Nephron progenitor cell (in vitro differentiated cells): ENCODE results near the gene HINT3.

Source experiments
- DNase-seq: peaks from one replicate; pipeline ENCODE4 v3.0.0; 2021
- H3K27ac Mint-ChIP-seq: 2 replicates; pipeline ENCODE4 v1.8.0; 2021; ENCODE audit warnings: mild to moderate bottlenecking, moderate library complexity, mixed read lengths
- H3K27me3 Mint-ChIP-seq: 2 replicates; pipeline ENCODE4 v1.8.0; 2021; ENCODE audit warnings: mild to moderate bottlenecking, low read depth, mixed read lengths; ENCODE audit not compliant: poor library complexity
- H3K36me3 Mint-ChIP-seq: 2 replicates; pipeline ENCODE4 v1.8.0; 2021; ENCODE audit warnings: low read depth, mixed read lengths
- H3K4me1 Mint-ChIP-seq: 2 replicates; pipeline ENCODE4 v1.8.0; 2021; ENCODE audit warnings: mixed read lengths
- H3K4me3 Mint-ChIP-seq: 2 replicates; pipeline ENCODE4 v1.8.0; 2021; ENCODE audit warnings: mild to moderate bottlenecking, moderate library complexity, mixed read lengths
- H3K9me3 Mint-ChIP-seq: 2 replicates; pipeline ENCODE4 v1.8.0; 2021; ENCODE audit warnings: mild to moderate bottlenecking, moderate library complexity, mixed read lengths
- TF ChIP-seq, protein P1 (sequence below): fragments of 200-600 bp; sonication (generic); IDR thresholded peaks from 2 replicates; pipeline ENCODE4 v1.5.0; 2021; ENCODE audit warnings: antibody characterized with exemption

HINT3 gene

DNA sequence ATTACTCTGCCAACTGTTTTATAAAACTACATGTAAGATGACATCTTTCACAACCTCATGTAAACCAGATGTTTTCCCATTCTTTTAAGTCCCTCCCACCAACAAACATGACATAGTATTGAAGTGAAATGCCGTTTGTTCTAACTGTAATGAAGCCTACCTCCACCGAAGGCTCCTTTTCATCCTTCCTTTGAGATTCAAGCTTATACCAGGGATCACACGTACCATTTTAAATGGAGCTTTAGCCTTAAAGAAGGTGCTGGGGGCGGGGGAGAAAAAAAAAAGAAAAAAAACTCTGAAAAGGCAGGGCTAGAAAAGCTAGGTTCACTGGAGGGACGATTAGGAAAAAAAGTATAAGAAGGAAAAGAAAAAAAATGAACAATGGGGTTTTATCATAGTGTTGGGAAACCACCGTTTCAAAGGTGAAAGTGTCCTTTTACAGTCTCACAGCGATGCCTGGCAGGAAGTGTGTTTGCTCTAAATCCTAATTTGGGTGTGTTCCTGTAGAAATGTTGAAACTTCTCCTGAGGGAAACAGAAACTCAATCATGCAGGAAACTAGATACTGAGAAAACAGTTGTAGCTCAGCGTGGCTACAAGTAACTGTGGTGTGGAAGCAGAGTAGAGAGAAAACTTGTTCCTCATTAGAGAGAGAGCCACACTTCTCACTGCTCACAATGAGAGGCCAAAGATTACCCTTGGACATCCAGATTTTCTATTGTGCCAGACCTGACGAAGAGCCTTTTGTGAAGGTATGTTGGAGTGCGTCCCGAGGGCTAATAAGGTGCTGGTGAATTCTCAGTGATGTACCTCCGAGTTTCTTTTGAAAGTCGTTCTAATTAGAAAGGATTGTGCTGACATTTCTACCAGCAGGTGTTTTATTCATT, 37.6 kb upstream of the HINT3 start:
- Mint-ChIP-seq H3K9me3 (no peaks in the 10 kb centered on the region), H3K27ac (peak overlapping the region; percentile 96), H3K27me3 (peaks cover 3% of the 10 kb centered on the region), H3K4me3 (peak overlapping the region; percentile 71), H3K36me3 (peaks cover 20% of the 10 kb centered on the region), H3K4me1 (peaks cover 30% of the 10 kb centered on the region)
- TF ChIP-seq, protein P1, sequence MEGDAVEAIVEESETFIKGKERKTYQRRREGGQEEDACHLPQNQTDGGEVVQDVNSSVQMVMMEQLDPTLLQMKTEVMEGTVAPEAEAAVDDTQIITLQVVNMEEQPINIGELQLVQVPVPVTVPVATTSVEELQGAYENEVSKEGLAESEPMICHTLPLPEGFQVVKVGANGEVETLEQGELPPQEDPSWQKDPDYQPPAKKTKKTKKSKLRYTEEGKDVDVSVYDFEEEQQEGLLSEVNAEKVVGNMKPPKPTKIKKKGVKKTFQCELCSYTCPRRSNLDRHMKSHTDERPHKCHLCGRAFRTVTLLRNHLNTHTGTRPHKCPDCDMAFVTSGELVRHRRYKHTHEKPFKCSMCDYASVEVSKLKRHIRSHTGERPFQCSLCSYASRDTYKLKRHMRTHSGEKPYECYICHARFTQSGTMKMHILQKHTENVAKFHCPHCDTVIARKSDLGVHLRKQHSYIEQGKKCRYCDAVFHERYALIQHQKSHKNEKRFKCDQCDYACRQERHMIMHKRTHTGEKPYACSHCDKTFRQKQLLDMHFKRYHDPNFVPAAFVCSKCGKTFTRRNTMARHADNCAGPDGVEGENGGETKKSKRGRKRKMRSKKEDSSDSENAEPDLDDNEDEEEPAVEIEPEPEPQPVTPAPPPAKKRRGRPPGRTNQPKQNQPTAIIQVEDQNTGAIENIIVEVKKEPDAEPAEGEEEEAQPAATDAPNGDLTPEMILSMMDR: no peak
- no peak for DNase-seq

- TF ChIP-seq, protein P1: no peak
- Mint-ChIP-seq H3K27me3 (peaks cover 3% of the 10 kb centered on the region), H3K36me3 (peaks cover 21% of the 10 kb centered on the region), H3K4me3 (peak overlapping the region; percentile 46), H3K4me1 (peaks cover 30% of the 10 kb centered on the region), H3K27ac (no peak overlapping the region), H3K9me3 (no peaks in the 10 kb centered on the region)
- no peak for DNase-seq
These were observed 37.0 kb upstream of the HINT3 start for GRCh38 chr6:125919618-125920017.

GRCh38 chr6:125922322-125922860, 34.2 kb upstream of the HINT3 start:
- Mint-ChIP-seq H3K36me3 (peaks cover 13% of the 10 kb centered on the region), H3K4me3 (no peak overlapping the region), H3K4me1 (peaks cover 26% of the 10 kb centered on the region), H3K27me3 (peaks cover under 1% of the 10 kb centered on the region), H3K27ac (no peak overlapping the region), H3K9me3 (no peaks in the 10 kb centered on the region)
- TF ChIP-seq, protein P1: no peak
- no peak for DNase-seq

DNA sequence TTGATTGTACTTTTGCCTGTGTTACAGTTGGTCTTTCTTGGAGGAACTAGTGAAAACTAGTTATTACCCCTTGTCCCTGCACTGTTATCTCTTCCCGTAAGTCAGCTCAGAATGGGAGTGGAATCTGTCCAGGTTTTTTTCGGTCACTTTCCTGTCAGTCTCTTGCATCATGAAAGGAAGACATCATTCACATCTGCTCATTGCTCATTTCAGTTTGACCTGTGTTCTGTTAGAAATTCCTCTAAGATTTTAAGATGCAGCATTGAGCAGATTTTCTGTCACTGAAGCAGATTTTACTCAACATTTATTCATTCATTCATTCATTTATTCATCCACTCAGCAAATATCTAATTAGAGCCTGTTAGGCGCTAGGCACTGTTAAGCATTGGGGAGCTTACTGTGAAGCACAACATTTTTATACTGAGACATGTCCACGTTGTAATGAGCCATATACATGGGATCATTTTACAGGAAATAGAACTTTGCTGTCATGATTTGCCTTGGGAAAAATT, 33.1 kb upstream of the HINT3 start:
- Mint-ChIP-seq H3K27me3 (no peaks in the 10 kb centered on the region), H3K27ac (peak overlapping the region; percentile 23), H3K9me3 (no peaks in the 10 kb centered on the region), H3K4me1 (peaks cover 26% of the 10 kb centered on the region), H3K36me3 (peaks cover 16% of the 10 kb centered on the region), H3K4me3 (no peak overlapping the region)
- DNase-seq: no peak
- TF ChIP-seq, protein P1: no peak

DNA sequence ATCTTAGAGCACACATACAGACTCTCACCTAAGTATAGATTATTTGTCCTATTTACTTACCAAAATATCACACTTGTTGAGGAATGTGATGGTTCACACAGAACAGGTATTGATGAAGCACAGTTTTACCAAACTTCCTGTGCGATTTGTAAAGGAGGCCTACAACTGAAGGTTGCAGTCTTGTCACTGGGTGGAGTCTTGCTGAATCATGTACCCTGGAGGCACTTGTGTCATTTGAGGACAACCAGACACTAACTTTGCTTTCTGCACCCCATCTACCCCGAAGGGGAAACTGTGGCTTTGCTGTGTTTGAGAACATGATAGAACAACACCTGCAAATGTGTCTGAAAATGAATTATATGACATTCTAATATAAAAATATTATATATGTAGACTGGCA, 32.4 kb upstream of the HINT3 start:
- Mint-ChIP-seq H3K4me1 (peaks cover 22% of the 10 kb centered on the region), H3K27ac (no peak overlapping the region), H3K27me3 (no peaks in the 10 kb centered on the region), H3K4me3 (no peak overlapping the region), H3K9me3 (no peaks in the 10 kb centered on the region), H3K36me3 (peaks cover 19% of the 10 kb centered on the region)
- DNase-seq: no peak
- TF ChIP-seq, protein P1: no peak
